ENCODE measurements around the gene TACR2.

TACR2 gene

DNA sequence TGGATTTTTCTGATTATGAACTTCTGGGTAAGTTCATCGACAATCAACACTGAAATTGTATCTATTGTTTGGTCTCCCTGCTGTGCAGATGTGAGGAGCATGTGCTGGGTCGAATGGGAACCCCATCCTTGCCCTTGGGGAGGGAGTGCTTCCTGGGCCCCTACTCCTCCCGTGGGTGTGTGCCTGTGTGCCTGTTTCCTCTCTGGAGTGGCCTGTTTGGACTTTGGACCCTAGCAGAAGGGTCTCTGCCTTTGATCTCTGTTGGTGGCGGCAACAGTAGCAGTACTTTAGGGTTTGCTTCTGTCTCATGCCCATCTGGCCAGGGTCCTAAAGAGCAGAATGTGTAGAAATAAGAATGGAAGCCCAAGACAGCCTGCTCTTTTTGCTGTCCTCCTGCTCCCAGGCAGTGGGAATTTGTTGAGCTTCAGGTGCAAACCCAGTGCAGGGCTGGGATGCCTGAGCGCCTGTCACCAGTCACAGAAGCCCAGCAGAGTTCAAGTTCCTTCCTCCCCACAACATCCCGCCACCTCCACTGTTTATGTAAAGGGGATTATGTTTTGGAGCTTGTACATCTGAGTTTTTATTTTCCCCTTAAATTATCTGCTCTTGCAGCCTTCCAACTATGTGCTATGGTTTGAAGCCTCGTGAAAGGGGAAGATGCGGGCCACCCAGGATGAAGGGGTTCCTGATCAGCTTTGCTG, 1.5 kb upstream of the TACR2 start:
- no peak for ATAC-seq (ENCODE audit: insufficient read depth, low read depth)
- Histone ChIP-seq H3K4me3 (ENCODE audit: low read depth in 1 of 2, low read length in 2 of 2) (no peak overlapping the region), H3K4me1 (ENCODE audit: insufficient read depth, low read length) (no peaks in the 10 kb centered on the region), H3K79me2 (ENCODE audit: insufficient read depth, low read length) (no peaks in the 10 kb centered on the region), H3K9me3 (ENCODE audit: insufficient read depth, low read length, severe bottlenecking) (no peaks in the 10 kb centered on the region), H3K4me2 (ENCODE audit: insufficient read depth, low read length) (no peak overlapping the region), H3K27ac (ENCODE audit: low read length) (no peak overlapping the region), H3K36me3 (ENCODE audit: insufficient read depth, low read length) (no peaks in the 10 kb centered on the region), H4K20me1 (ENCODE audit: insufficient read depth, low read length) (no peaks in the 10 kb centered on the region), H3K27me3 (ENCODE audit: insufficient read depth, low read length, poor library complexity) (no peaks in the 10 kb centered on the region), H3K9ac (ENCODE audit: low read depth, low read length) (no peak overlapping the region), H2AFZ (ENCODE audit: low read depth, low read length) (no peak overlapping the region)
- no peak for TF ChIP-seq EZH2 (IDR thresholded peaks at IDR 0.05; ENCODE audit: borderline replicate concordance, low read depth, low read length, severe bottlenecking)
- TF ChIP-seq, protein P1, sequence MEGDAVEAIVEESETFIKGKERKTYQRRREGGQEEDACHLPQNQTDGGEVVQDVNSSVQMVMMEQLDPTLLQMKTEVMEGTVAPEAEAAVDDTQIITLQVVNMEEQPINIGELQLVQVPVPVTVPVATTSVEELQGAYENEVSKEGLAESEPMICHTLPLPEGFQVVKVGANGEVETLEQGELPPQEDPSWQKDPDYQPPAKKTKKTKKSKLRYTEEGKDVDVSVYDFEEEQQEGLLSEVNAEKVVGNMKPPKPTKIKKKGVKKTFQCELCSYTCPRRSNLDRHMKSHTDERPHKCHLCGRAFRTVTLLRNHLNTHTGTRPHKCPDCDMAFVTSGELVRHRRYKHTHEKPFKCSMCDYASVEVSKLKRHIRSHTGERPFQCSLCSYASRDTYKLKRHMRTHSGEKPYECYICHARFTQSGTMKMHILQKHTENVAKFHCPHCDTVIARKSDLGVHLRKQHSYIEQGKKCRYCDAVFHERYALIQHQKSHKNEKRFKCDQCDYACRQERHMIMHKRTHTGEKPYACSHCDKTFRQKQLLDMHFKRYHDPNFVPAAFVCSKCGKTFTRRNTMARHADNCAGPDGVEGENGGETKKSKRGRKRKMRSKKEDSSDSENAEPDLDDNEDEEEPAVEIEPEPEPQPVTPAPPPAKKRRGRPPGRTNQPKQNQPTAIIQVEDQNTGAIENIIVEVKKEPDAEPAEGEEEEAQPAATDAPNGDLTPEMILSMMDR (IDR thresholded peaks at IDR 0.05; ENCODE audit: borderline replicate concordance, extremely low read depth, low read length, poor library complexity, severe bottlenecking), result no peak
- no peak for DNase-seq

DNA sequence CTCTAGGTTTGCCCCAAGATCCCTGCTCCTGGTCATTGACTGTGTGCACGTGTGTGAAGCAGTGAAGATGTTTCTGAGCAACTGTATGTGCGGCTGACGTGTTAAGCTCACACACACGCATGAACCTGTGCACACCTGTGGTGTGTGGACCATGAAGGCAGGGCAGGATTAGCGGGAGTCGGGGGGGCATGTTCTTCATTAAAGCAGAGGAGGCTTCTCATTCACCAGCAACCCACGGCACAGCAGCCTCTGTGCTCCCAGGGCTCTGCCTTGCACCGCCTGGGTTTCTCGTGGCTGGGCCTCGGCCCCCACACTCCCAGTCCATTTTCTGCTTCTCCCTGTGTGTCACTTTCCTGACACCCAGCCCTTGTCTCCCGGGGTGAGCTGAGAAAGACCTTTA, 824 bp upstream of the TACR2 start:
- Histone ChIP-seq H3K4me2 (ENCODE audit: insufficient read depth, low read length) (no peak overlapping the region), H4K20me1 (ENCODE audit: insufficient read depth, low read length) (no peaks in the 10 kb centered on the region), H3K79me2 (ENCODE audit: insufficient read depth, low read length) (no peaks in the 10 kb centered on the region), H3K4me1 (ENCODE audit: insufficient read depth, low read length) (no peaks in the 10 kb centered on the region), H3K27ac (ENCODE audit: low read length) (no peak overlapping the region), H3K4me3 (ENCODE audit: low read depth in 1 of 2, low read length in 2 of 2) (no peak overlapping the region), H3K9me3 (ENCODE audit: insufficient read depth, low read length, severe bottlenecking) (no peaks in the 10 kb centered on the region), H3K9ac (ENCODE audit: low read depth, low read length) (no peak overlapping the region), H3K36me3 (ENCODE audit: insufficient read depth, low read length) (no peaks in the 10 kb centered on the region), H2AFZ (ENCODE audit: low read depth, low read length) (no peak overlapping the region), H3K27me3 (ENCODE audit: insufficient read depth, low read length, poor library complexity) (no peaks in the 10 kb centered on the region)
- ATAC-seq (ENCODE audit: insufficient read depth, low read depth), result no peak
- DNase-seq, result no peak
- TF ChIP-seq, protein P1 (IDR thresholded peaks at IDR 0.05; ENCODE audit: borderline replicate concordance, extremely low read depth, low read length, poor library complexity, severe bottlenecking), result no peak
- no peak for TF ChIP-seq EZH2 (IDR thresholded peaks at IDR 0.05; ENCODE audit: borderline replicate concordance, low read depth, low read length, severe bottlenecking)

DNA sequence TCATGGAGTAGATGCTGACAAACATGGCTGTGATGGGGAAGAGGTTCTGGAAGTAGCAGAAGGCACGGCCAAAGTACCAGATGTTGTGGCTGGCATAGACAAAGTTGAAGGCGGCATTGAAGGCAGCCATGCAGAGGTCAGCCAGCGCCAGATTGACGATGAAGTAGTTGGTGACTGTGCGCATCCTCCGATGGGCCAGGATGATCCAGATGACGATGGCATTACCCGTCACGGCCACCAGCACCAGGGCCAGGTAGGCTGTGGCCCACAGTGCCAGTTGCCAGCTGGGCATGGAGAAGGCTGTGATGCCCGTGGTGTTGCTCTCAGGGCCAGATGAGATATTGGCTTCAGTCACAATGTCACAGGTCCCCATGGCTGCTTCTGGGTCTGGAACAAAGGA, 767 bp downstream of the TACR2 start:
- no peak overlapping the region for H2AFZ ChIP-seq (ENCODE audit: low read depth, low read length)

DNA sequence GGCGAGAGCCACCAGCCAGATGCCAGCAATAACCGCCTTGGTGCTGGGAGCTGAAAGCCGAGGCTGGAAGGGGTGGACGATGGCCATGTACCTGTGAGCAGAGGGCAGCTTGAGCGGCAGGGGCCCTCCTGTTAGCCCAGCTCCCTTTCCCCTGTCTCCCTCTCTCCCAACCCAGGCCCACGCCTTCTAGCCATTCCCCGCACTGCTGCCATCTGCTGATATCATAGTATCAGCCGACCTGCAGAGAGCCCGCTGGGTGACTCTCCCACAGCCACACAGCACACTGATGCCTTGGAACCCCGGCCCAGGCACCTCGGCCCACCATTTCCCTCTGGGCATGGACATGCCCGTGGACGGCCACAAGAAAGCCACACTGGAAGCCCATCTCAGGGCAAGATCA, 1.7 kb downstream of the TACR2 start:
- ATAC-seq (ENCODE audit: insufficient read depth, low read depth), result no peak
- Histone ChIP-seq H3K4me1 (ENCODE audit: insufficient read depth, low read length) (no peaks in the 10 kb centered on the region), H3K4me2 (ENCODE audit: insufficient read depth, low read length) (no peak overlapping the region), H2AFZ (ENCODE audit: low read depth, low read length) (no peak overlapping the region), H3K9me3 (ENCODE audit: insufficient read depth, low read length, severe bottlenecking) (no peaks in the 10 kb centered on the region), H3K9ac (ENCODE audit: low read depth, low read length) (no peak overlapping the region), H4K20me1 (ENCODE audit: insufficient read depth, low read length) (no peaks in the 10 kb centered on the region), H3K79me2 (ENCODE audit: insufficient read depth, low read length) (no peaks in the 10 kb centered on the region), H3K27ac (ENCODE audit: low read length) (no peak overlapping the region), H3K27me3 (ENCODE audit: insufficient read depth, low read length, poor library complexity) (no peaks in the 10 kb centered on the region), H3K36me3 (ENCODE audit: insufficient read depth, low read length) (no peaks in the 10 kb centered on the region), H3K4me3 (ENCODE audit: low read depth in 1 of 2, low read length in 2 of 2) (no peak overlapping the region)
- no peak for TF ChIP-seq EZH2 (IDR thresholded peaks at IDR 0.05; ENCODE audit: borderline replicate concordance, low read depth, low read length, severe bottlenecking)
- TF ChIP-seq, protein P1 (IDR thresholded peaks at IDR 0.05; ENCODE audit: borderline replicate concordance, extremely low read depth, low read length, poor library complexity, severe bottlenecking), result no peak
- DNase-seq, result no peak

More for the DNA sequence above, 767 bp downstream of the TACR2 start:
- Histone ChIP-seq H3K9me3 (ENCODE audit: insufficient read depth, low read length, severe bottlenecking) (no peaks in the 10 kb centered on the region), H3K4me2 (ENCODE audit: insufficient read depth, low read length) (no peak overlapping the region), H3K9ac (ENCODE audit: low read depth, low read length) (no peak overlapping the region), H3K27me3 (ENCODE audit: insufficient read depth, low read length, poor library complexity) (no peaks in the 10 kb centered on the region), H3K4me3 (ENCODE audit: low read depth in 1 of 2, low read length in 2 of 2) (no peak overlapping the region), H4K20me1 (ENCODE audit: insufficient read depth, low read length) (no peaks in the 10 kb centered on the region), H3K79me2 (ENCODE audit: insufficient read depth, low read length) (no peaks in the 10 kb centered on the region), H3K36me3 (ENCODE audit: insufficient read depth, low read length) (no peaks in the 10 kb centered on the region), H3K4me1 (ENCODE audit: insufficient read depth, low read length) (no peaks in the 10 kb centered on the region), H3K27ac (ENCODE audit: low read length) (no peak overlapping the region)
- no peak for TF ChIP-seq EZH2 (IDR thresholded peaks at IDR 0.05; ENCODE audit: borderline replicate concordance, low read depth, low read length, severe bottlenecking)
- DNase-seq, result no peak
- no peak for ATAC-seq (ENCODE audit: insufficient read depth, low read depth)

Data from DND-41 (cell line).